Activated CD4-positive, alpha-beta T cell treated with anti-CD3 and anti-CD28 coated beads, Interleukin-10, Interleukin-2, amounts not matched to agents 100 ng/mL and 50 ng/mL, durations not matched to agents 16 hours and 8 hours (primary cell): ENCODE measurements around the gene MACIR.
"Not testable (repeated sequence)": the region's sequence is repeated elsewhere in the genome, so short reads cannot be mapped to it uniquely, and the experiment has no call there.

Experiments
- DNase-seq: peaks from one replicate; pipeline ENCODE4 v3.0.0-alpha.2; 2020

Gene MACIR

GRCh38 chr5:103258368-103258956 lies at the start of gene MACIR:
MACIR (plus strand) TSS chr5:103258763; CDS start chr5:103275920, 17,157 bp downstream.
- peak; percentile 98 for DNase-seq

- no peak for DNase-seq
Observed at GRCh38 chr5:103209065-103209464, 49.5 kb upstream of the MACIR start.

- no peak for DNase-seq
Observed at GRCh38 chr5:103210952-103211351, 47.6 kb upstream of the MACIR start.

- DNase-seq = peak; percentile 17
Observed at GRCh38 chr5:103211576-103212561, 46.7 kb upstream of the MACIR start.

GRCh38 chr5:103216137-103216536 lies 42.4 kb upstream of the MACIR start:
- no peak for DNase-seq

GRCh38 chr5:103216697-103217096 lies 41.9 kb upstream of the MACIR start:
- no peak for DNase-seq

- no peak for DNase-seq
Observed at GRCh38 chr5:103217101-103217500, 41.5 kb upstream of the MACIR start.

GRCh38 chr5:103218164-103218563 lies 40.4 kb upstream of the MACIR start:
- no peak for DNase-seq

GRCh38 chr5:103219074-103219473 lies 39.5 kb upstream of the MACIR start:
- DNase-seq = not testable (repeated sequence)

GRCh38 chr5:103223031-103223955 lies 35.3 kb upstream of the MACIR start:
- DNase-seq = no peak

GRCh38 chr5:103224118-103224893 lies 34.3 kb upstream of the MACIR start:
- peak; percentile 73 for DNase-seq

GRCh38 chr5:103224894-103225246 lies 33.7 kb upstream of the MACIR start:
- no peak for DNase-seq

- DNase-seq = peak; percentile 58
Observed at GRCh38 chr5:103228061-103228460, 30.5 kb upstream of the MACIR start.

- DNase-seq = no peak
Observed at GRCh38 chr5:103228588-103228987, 30.0 kb upstream of the MACIR start.

- peak; percentile 32 for DNase-seq
Observed at GRCh38 chr5:103232393-103232999, 26.1 kb upstream of the MACIR start.

- DNase-seq = no peak
Observed at GRCh38 chr5:103234239-103234975, 24.2 kb upstream of the MACIR start.

- no peak for DNase-seq
Observed at GRCh38 chr5:103235891-103236290, 22.7 kb upstream of the MACIR start.

GRCh38 chr5:103237778-103238177 lies 20.8 kb upstream of the MACIR start:
- DNase-seq = no peak

- DNase-seq = no peak
Observed at GRCh38 chr5:103243665-103244064, 14.9 kb upstream of the MACIR start.

- DNase-seq = no peak
Observed at GRCh38 chr5:103244398-103244797, 14.2 kb upstream of the MACIR start.

GRCh38 chr5:103245761-103246160 lies 12.8 kb upstream of the MACIR start:
- DNase-seq = no peak
